ENCODE results near the gene VTCN1.

VTCN1 gene

DNA sequence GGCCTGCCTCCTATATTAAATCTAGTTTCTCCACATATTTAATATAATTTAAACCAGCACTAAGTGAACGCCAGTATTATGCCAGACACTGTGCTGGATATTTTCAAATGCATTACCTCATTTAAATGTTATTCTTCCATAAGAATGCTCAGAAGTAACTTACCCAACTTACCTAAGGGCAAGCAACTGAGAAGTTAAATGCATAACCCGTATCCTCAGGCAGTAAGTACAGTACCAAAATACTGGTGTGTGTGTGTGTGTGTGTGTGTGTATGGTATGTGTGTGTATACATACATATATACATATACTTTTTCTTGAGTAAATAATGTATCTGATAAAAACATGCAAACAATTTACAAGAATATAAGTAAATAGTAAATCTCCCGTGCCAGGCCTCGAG, 80.2 kb downstream of the VTCN1 start:
- no peak for TF ChIP-seq CTCF (conservative IDR thresholded peaks at IDR 0.05; ENCODE audit: low read depth, low read length)
- no peak overlapping the region for H3K4me3 ChIP-seq (ENCODE audit: low read length)
- no peak for DNase-seq (ENCODE audit: low read depth)

DNA sequence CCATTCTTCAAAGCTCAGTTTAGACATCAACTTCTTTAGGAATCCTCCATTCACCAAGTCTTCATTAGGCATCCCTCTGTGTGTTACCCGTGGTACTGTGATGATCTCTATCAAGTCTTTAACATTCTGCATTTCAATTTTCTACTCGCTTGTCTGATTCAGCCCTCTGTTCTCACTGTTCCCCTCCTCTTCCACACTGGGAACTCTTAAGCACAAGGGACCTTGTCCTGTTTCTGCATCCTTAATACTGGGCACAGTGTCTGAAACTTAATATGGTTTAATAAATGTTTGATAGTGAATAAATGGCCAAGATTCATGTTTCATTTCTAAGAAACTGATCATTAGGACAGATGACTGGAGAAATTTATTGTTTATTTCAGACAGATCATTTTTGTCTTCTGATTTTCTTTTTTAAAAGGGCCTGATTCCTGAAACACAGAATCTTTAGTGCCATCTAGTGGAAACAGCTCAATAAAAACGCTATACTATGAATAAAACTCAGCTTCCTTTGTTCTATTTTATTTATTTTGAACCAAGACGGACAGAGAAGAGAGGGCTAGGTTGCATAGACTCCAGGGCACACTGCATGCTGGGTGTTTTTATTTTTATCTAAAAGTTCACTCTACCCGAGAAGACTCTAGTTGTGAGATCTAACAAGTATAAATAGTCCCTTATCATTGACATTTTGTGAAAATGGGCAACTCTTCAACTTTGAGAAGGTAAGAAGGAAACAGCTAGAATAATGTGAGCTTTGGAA, 82.2 kb downstream of the VTCN1 start:
- no peak overlapping the region for H3K4me3 ChIP-seq (ENCODE audit: low read length)
- peak; percentile 50 for TF ChIP-seq CTCF (conservative IDR thresholded peaks at IDR 0.05; ENCODE audit: low read depth, low read length)
- no peak for DNase-seq (ENCODE audit: low read depth)

DNA sequence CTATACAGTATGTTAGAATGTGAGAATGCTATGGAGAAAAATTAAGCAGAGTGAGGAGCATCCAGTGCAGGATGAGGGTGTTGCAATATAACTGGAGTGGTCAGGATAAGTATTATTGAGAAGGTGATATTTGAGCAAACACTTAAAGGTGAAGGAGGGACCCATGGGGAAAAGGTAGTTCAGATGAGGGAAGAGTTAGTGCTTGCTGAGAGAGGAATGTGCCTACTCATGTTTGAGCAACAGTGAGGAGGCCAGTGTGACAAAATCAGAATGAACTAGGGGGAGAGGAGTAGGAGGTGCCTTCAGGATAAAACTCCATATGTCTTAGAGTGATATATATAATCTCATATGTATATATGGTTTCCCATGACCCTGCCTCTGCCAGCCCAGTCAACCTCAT, 82.9 kb downstream of the VTCN1 start:
- DNase-seq (ENCODE audit: low read depth), result no peak
- no peak overlapping the region for H3K4me3 ChIP-seq (ENCODE audit: low read length)
- TF ChIP-seq CTCF (conservative IDR thresholded peaks at IDR 0.05; ENCODE audit: low read depth, low read length), result no peak

DNA sequence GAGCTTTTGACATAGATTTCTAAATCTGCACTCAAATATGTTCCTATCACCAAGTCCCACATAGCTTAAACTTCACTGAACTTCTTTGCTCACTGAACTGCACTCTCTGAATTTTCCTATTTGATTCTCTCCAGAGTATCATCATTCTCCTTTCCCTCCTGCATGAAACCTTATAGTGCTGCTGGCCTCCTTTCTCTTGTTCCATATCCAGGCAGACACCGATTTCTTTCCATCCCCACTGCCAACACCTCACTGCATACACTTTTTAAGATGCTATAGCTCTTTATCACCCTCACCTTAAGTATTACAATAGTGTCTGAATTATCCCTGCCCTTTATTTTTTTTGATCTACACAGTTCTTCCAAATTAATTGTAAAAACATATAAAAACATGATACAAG, 86.1 kb downstream of the VTCN1 start:
- no peak overlapping the region for H3K4me3 ChIP-seq (ENCODE audit: low read length)
- no peak for DNase-seq (ENCODE audit: low read depth)
- no peak for TF ChIP-seq CTCF (conservative IDR thresholded peaks at IDR 0.05; ENCODE audit: low read depth, low read length)

DNA sequence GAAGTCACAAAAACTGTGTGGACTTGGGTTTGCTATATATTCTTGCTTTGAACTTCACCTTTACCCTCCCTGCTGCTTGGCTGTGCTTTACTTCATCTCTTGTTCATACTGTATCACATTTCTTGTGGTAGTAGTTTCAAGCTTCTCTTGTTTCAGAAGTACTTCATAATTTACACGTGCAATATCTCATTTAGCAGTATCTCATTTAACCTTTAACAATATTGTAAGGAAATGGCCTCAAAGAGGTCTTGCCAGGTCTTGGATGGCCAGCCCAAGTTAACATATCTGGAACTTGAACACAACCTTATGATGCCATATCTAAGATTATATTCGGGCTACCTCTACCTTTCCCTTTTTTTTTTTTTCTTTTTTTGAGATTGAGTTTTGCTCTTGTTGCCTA, 87.5 kb downstream of the VTCN1 start:
- no peak overlapping the region for H3K4me3 ChIP-seq (ENCODE audit: low read length)
- TF ChIP-seq CTCF (conservative IDR thresholded peaks at IDR 0.05; ENCODE audit: low read depth, low read length), result no peak

DNA sequence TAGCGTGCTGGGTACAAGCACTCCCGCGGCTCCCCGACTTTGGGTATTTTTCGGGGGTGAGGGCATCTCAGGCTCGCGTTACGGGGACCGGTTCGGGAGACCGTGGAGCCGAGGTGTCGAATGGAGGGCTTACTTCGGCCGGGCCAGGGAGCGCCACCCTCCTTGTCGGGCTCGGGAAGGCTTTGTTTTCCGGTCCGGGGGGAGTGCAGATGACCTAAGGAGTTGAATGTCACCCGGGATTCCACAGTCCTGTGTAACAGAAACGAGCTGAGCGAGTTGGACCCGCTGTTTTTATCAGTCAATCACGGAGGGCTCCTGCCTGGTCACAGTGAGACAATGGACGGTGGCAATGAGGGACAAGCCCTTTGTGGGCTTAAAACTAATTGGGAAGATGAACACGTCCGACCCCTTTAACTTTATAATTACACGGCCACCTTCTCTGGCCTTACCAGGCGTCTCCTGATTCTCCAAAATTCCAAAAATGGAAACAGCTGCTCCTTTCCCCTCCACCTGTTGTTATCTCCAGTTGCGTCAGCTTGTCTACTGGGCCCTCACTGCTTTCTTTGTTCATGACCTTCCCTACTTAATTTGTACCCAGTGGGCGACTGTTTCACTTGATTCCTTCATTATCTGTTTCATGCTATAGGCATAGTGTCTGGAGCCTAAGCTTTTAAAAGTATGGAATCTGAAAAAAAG, 88.2 kb downstream of the VTCN1 start:
- DNase-seq (ENCODE audit: low read depth), result no peak
- H3K4me3 ChIP-seq (ENCODE audit: low read length), result peak overlapping the region; percentile 90
- TF ChIP-seq CTCF (conservative IDR thresholded peaks at IDR 0.05; ENCODE audit: low read depth, low read length), result no peak

More for the DNA sequence above, 87.5 kb downstream of the VTCN1 start:
- no peak for DNase-seq (ENCODE audit: low read depth)

Data from retinal pigment epithelial cell (primary cell).